Measurements from ENCODE around the gene LGALS4. TPM values are rescaled to one million over a fixed set of nuclear protein-coding genes. Genes with fewer than 3 reads are reported as not detected.
A peak's percentile ranks its signal among the peaks of the same experiment; 100 is the strongest.
"Not testable (repeated sequence)": the region's sequence is repeated elsewhere in the genome, so short reads cannot be mapped to it uniquely, and the experiment has no call there.

Gene LGALS4
- total RNA-seq, 1 donor from 2014 or later = 1.1 TPM

GRCh38 chr19:38778733-38779132 is 34.0 kb downstream of the LGALS4 start:
- DNase-seq (ENCODE audit: low read depth) (no peak), FAIRE-seq (no peak)
- no peaks in the 10 kb centered on the region for H3K27me3 ChIP-seq (ENCODE audit: control insufficient read depth, insufficient read depth, low read length)
- no peak overlapping the region for H3K4me3 ChIP-seq (ENCODE audit: low read depth, low read length)
- no peaks in the 10 kb centered on the region for H3K36me3 ChIP-seq (ENCODE audit: control insufficient read depth, insufficient read depth, low read length)
- no peak for TF ChIP-seq CTCF (IDR thresholded peaks at IDR 0.05; ENCODE audit: insufficient read depth, low read length, severe bottlenecking)

- TF ChIP-seq CTCF (IDR thresholded peaks at IDR 0.05; ENCODE audit: insufficient read depth, low read length, severe bottlenecking) = no peak
- FAIRE-seq = no peak
- Histone ChIP-seq H3K27me3 (ENCODE audit: control insufficient read depth, insufficient read depth, low read length) (no peaks in the 10 kb centered on the region), H3K36me3 (ENCODE audit: control insufficient read depth, insufficient read depth, low read length) (no peaks in the 10 kb centered on the region), H3K4me3 (ENCODE audit: low read depth, low read length) (no peak overlapping the region)
- DNase-seq (ENCODE audit: low read depth) = no peak
These were observed 38.4 kb downstream of the LGALS4 start for GRCh38 chr19:38774181-38774950.

GRCh38 chr19:38773469-38774177 is 39.1 kb downstream of the LGALS4 start, which contains the start of gene LGALS7:
LGALS7 (minus strand) TSS chr19:38773517; CDS start chr19:38773492, 25 bp downstream.
- TF ChIP-seq CTCF (IDR thresholded peaks at IDR 0.05; ENCODE audit: insufficient read depth, low read length, severe bottlenecking) = no peak
- DNase-seq (ENCODE audit: low read depth) (no peak), FAIRE-seq (no peak)
- Histone ChIP-seq H3K4me3 (ENCODE audit: low read depth, low read length) (no peak within 1 kb of the TSS), H3K36me3 (ENCODE audit: control insufficient read depth, insufficient read depth, low read length) (no peaks in the 10 kb centered on the region), H3K27me3 (ENCODE audit: control insufficient read depth, insufficient read depth, low read length) (no peaks in the 10 kb centered on the region)

- not testable (repeated sequence) for H3K4me3 ChIP-seq (ENCODE audit: low read depth, low read length); H3K27me3 ChIP-seq (ENCODE audit: control insufficient read depth, insufficient read depth, low read length); DNase-seq (ENCODE audit: low read depth); H3K36me3 ChIP-seq (ENCODE audit: control insufficient read depth, insufficient read depth, low read length)
- peak; percentile 58 for FAIRE-seq
These were observed 41.2 kb downstream of the LGALS4 start for GRCh38 chr19:38771569-38771968.

- not testable (repeated sequence) for H3K27me3 ChIP-seq (ENCODE audit: control insufficient read depth, insufficient read depth, low read length); H3K4me3 ChIP-seq (ENCODE audit: low read depth, low read length); H3K36me3 ChIP-seq (ENCODE audit: control insufficient read depth, insufficient read depth, low read length); DNase-seq (ENCODE audit: low read depth)
- FAIRE-seq = peak; percentile 36
These were observed 41.8 kb downstream of the LGALS4 start for GRCh38 chr19:38770949-38771275.

- H3K36me3 ChIP-seq (ENCODE audit: control insufficient read depth, insufficient read depth, low read length); H3K27me3 ChIP-seq (ENCODE audit: control insufficient read depth, insufficient read depth, low read length); DNase-seq (ENCODE audit: low read depth): not testable (repeated sequence)
- H3K4me3 ChIP-seq (ENCODE audit: low read depth, low read length) = peak overlapping the region; percentile 10
- peak; percentile 97 for FAIRE-seq
These were observed 42.4 kb downstream of the LGALS4 start for GRCh38 chr19:38770228-38770948.

- Histone ChIP-seq H3K27me3 (ENCODE audit: control insufficient read depth, insufficient read depth, low read length) (no peaks in the 10 kb centered on the region), H3K4me3 (ENCODE audit: low read depth, low read length) (peak overlapping the region; percentile 10), H3K36me3 (ENCODE audit: control insufficient read depth, insufficient read depth, low read length) (no peaks in the 10 kb centered on the region)
- TF ChIP-seq CTCF (IDR thresholded peaks at IDR 0.05; ENCODE audit: insufficient read depth, low read length, severe bottlenecking) = peak; percentile 77
- DNase-seq (ENCODE audit: low read depth) (peak; percentile 68), FAIRE-seq (no peak)
These were observed 43.0 kb downstream of the LGALS4 start for GRCh38 chr19:38769635-38770211.
